Neural cell (in vitro differentiated cells): ENCODE measurements around the gene OR2T27. TPM values are rescaled to one million over a fixed set of nuclear protein-coding genes. Genes with fewer than 3 reads are reported as not detected.

Experiments used
- H2AFZ ChIP-seq: fragments of 200-600, 300-800 bp; sonication (generic), shearing (Covaris generic); 2 replicates; pipeline ENCODE4 v1.6.0; 2014; ENCODE audit warnings: low read depth, mild to moderate bottlenecking, antibody characterized with exemption, low read length, moderate library complexity
- H3F3A ChIP-seq: fragments of 200-600 bp; shearing (Covaris generic); 2 replicates; pipeline ENCODE4 v1.6.1; 2016; ENCODE audit warnings: mild to moderate bottlenecking, moderate library complexity, mixed read lengths, antibody characterized with exemption, low read length; ENCODE audit not compliant: insufficient read depth, poor library complexity, severe bottlenecking
- H3K27ac ChIP-seq: fragments of 200-600, 300-800 bp; sonication (generic), shearing (Covaris generic); 2 replicates; pipeline ENCODE4 v1.5.1; 2014; ENCODE audit warnings: mild to moderate bottlenecking, low read length, moderate library complexity
- H3K27me3 ChIP-seq: fragments of 300-800, 200-600 bp; sonication (generic), shearing (Covaris generic); 2 replicates; pipeline ENCODE4 v1.6.0; 2014; ENCODE audit warnings: mild to moderate bottlenecking, low read depth, low read length, moderate library complexity; ENCODE audit not compliant: insufficient read depth
- H3K36me3 ChIP-seq: fragments of 300-800, 200-600 bp; sonication (generic), shearing (Covaris generic); 2 replicates; pipeline ENCODE4 v1.5.1; 2014; ENCODE audit warnings: mild to moderate bottlenecking, antibody characterized with exemption, low read length, moderate library complexity; ENCODE audit not compliant: insufficient read depth
- H3K4me2 ChIP-seq: fragments of 300-800, 200-600 bp; sonication (generic), shearing (Covaris generic); 2 replicates; pipeline ENCODE4 v1.6.0; 2014; ENCODE audit warnings: mild to moderate bottlenecking, low read length
- H3K4me3 ChIP-seq: fragments of 300-800, 200-600 bp; sonication (generic), shearing (Covaris generic); 2 replicates; pipeline ENCODE4 v1.5.1; 2014; ENCODE audit warnings: mild to moderate bottlenecking, low read length, moderate library complexity
- H3K79me2 ChIP-seq: fragments of 200-600 bp; shearing (Covaris generic); replicated peaks from 2 replicates; pipeline ENCODE4 v1.6.0; 2014; ENCODE audit warnings: mild to moderate bottlenecking, low read length, moderate library complexity; ENCODE audit not compliant: insufficient read depth
- H3K9ac ChIP-seq: fragments of 300-800, 200-600 bp; sonication (generic), shearing (Covaris generic); 2 replicates; pipeline ENCODE4 v1.6.1; 2016; ENCODE audit warnings: mild to moderate bottlenecking, low read length, mixed read lengths
- H3K9me2 ChIP-seq: fragments of 200-600 bp; shearing (Covaris generic); 2 replicates; pipeline ENCODE4 v1.6.1; 2016; ENCODE audit warnings: mild to moderate bottlenecking, low read length, mixed read lengths; ENCODE audit not compliant: insufficient read depth
- H3K9me3 ChIP-seq: fragments of 200-600, 300-800 bp; sonication (generic), shearing (Covaris generic); 2 replicates; pipeline ENCODE4 v1.6.1; 2016; ENCODE audit warnings: mild to moderate bottlenecking, mixed run types, low read length, moderate library complexity, mixed read lengths
- H4K20me1 ChIP-seq: fragments of 200-600 bp; shearing (Covaris generic); 2 replicates; pipeline ENCODE4 v1.6.1; 2016; ENCODE audit warnings: mild to moderate bottlenecking, mixed run types; ENCODE audit not compliant: insufficient read depth
- CTCF ChIP-seq: fragments of 450-650 bp; IDR thresholded peaks from 2 replicates; pipeline ENCODE4 v1.5.1; 2014; ENCODE audit warnings: antibody characterized with exemption, mild to moderate bottlenecking, moderate library complexity; ENCODE audit not compliant: poor library complexity, severe bottlenecking
- EP300 ChIP-seq: fragments of 450-650 bp; conservative IDR thresholded peaks from 2 replicates; pipeline ENCODE4 v1.6.1; 2014; ENCODE audit warnings: antibody characterized with exemption, mild to moderate bottlenecking, moderate library complexity; ENCODE audit not compliant: poor library complexity, severe bottlenecking
- EZH2 ChIP-seq: fragments of 200-600, 300-800 bp; shearing (Covaris generic), sonication (generic); IDR thresholded peaks from 2 replicates; pipeline ENCODE4 v1.6.1; 2014; ENCODE audit warnings: antibody characterized with exemption, low read length, borderline replicate concordance, mild to moderate bottlenecking; ENCODE audit not compliant: insufficient read depth, poor library complexity, severe bottlenecking
- MXI1 ChIP-seq: fragments of 450-650 bp; conservative IDR thresholded peaks from 2 replicates; pipeline ENCODE4 v1.6.1; 2014; ENCODE audit warnings: antibody characterized with exemption, mild to moderate bottlenecking; ENCODE audit not compliant: poor library complexity, severe bottlenecking
- POLR2AphosphoS5 ChIP-seq: IDR thresholded peaks from 2 replicates; pipeline ENCODE4 v1.6.1; 2012
- RAD21 ChIP-seq: fragments of 450-650 bp; conservative IDR thresholded peaks from 2 replicates; pipeline ENCODE4 v1.6.1; 2014; ENCODE audit warnings: antibody characterized with exemption, mild to moderate bottlenecking, moderate library complexity
- SMC3 ChIP-seq: fragments of 450-650 bp; conservative IDR thresholded peaks from 2 replicates; pipeline ENCODE4 v1.6.1; 2014; ENCODE audit warnings: antibody characterized with exemption, mild to moderate bottlenecking, moderate library complexity; ENCODE audit not compliant: poor library complexity
- TAF1 ChIP-seq: IDR thresholded peaks from 2 replicates; pipeline ENCODE4 v1.6.1; 2012; ENCODE audit warnings: low read depth
- polyA plus RNA-seq: library from polyadenylated mRNA; depleted of rRNA; stranded (reverse); fragments of >200 nt; gene quantifications from 2 replicates; pipeline ENCODE4 v1.2.3, GENCODE V29; 2014
- TF ChIP-seq, protein P1 (sequence below): IDR thresholded peaks from 2 replicates; pipeline ENCODE4 v1.6.1; 2012; ENCODE audit warnings: borderline replicate concordance

OR2T27 gene
- polyA plus RNA-seq, 1 donor from 2014 or later: not detected

DNA sequence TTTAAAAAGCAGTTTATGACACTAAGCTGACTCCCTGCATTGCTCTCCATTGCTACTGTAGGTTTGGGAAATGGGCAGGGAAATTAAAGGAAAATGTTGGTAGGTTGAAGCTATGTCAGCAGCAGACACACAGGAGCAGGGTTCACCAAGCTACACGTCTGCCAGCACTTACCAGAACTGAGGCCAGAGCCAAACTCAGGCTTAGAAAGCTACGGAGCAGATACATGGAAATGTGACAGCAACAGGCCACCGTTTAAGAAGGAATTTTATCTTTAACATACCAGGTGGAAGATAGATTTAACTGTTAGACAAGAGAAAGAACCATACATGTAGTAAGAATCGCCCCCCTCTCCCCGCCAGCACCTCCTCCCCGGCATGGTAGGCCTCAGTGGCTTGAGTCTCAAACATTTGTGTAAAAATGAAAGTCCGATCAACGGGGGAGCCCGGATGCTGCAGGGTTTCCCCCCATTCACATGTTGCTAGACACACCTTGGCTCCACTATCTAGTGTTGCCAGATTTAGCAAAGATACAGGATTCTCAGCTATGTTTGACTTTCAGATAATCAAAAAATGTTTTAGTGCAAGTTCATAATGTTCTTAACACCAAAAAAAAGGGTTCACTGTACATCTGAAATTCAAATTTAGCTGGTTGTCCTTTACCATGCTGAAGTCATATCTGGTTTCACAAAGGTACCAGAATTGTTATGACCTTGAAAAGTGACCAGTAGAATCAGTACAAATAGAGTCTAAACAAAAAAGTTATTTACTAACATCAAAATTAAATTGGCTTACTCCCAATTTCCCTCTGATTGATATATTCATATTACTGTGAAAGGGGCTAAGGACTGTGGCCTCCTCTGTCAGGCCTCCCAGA is 27.1 kb downstream of the OR2T27 start:
- Histone ChIP-seq H2AFZ (no peak overlapping the region), H3K9me2 (no peaks in the 10 kb centered on the region), H3K27ac (no peak overlapping the region), H3F3A (no peaks in the 10 kb centered on the region), H3K9me3 (peaks cover 6% of the 10 kb centered on the region), H3K9ac (no peak overlapping the region), H3K36me3 (no peaks in the 10 kb centered on the region), H3K27me3 (no peaks in the 10 kb centered on the region), H3K4me2 (no peak overlapping the region), H3K79me2 (no peaks in the 10 kb centered on the region), H3K4me3 (no peak overlapping the region), H4K20me1 (no peaks in the 10 kb centered on the region)
- TF ChIP-seq, protein P1, sequence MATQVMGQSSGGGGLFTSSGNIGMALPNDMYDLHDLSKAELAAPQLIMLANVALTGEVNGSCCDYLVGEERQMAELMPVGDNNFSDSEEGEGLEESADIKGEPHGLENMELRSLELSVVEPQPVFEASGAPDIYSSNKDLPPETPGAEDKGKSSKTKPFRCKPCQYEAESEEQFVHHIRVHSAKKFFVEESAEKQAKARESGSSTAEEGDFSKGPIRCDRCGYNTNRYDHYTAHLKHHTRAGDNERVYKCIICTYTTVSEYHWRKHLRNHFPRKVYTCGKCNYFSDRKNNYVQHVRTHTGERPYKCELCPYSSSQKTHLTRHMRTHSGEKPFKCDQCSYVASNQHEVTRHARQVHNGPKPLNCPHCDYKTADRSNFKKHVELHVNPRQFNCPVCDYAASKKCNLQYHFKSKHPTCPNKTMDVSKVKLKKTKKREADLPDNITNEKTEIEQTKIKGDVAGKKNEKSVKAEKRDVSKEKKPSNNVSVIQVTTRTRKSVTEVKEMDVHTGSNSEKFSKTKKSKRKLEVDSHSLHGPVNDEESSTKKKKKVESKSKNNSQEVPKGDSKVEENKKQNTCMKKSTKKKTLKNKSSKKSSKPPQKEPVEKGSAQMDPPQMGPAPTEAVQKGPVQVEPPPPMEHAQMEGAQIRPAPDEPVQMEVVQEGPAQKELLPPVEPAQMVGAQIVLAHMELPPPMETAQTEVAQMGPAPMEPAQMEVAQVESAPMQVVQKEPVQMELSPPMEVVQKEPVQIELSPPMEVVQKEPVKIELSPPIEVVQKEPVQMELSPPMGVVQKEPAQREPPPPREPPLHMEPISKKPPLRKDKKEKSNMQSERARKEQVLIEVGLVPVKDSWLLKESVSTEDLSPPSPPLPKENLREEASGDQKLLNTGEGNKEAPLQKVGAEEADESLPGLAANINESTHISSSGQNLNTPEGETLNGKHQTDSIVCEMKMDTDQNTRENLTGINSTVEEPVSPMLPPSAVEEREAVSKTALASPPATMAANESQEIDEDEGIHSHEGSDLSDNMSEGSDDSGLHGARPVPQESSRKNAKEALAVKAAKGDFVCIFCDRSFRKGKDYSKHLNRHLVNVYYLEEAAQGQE: no peak
- TF ChIP-seq SMC3 (no peak), EZH2 (no peak), POLR2AphosphoS5 (no peak), EP300 (no peak), MXI1 (no peak), RAD21 (no peak), TAF1 (no peak)

- Histone ChIP-seq H2AFZ (no peak overlapping the region), H3K36me3 (no peaks in the 10 kb centered on the region), H3K79me2 (no peaks in the 10 kb centered on the region), H3K9me3 (peaks cover 6% of the 10 kb centered on the region), H4K20me1 (no peaks in the 10 kb centered on the region), H3F3A (no peaks in the 10 kb centered on the region), H3K27ac (no peak overlapping the region), H3K9ac (no peak overlapping the region), H3K9me2 (no peaks in the 10 kb centered on the region), H3K27me3 (no peaks in the 10 kb centered on the region), H3K4me3 (no peak overlapping the region), H3K4me2 (no peak overlapping the region)
- TF ChIP-seq EP300 (no peak), POLR2AphosphoS5 (no peak), EZH2 (no peak), CTCF (no peak), SMC3 (no peak), RAD21 (no peak), MXI1 (no peak), TAF1 (no peak)
- TF ChIP-seq, protein P1: no peak
Observed at GRCh38 chr1:248625971-248626370, 29.4 kb downstream of the OR2T27 start.
